H1 (cell line): Measurements from ENCODE around the gene WWC2. TPM values are rescaled to one million over a fixed set of nuclear protein-coding genes. Genes with fewer than 3 reads are reported as not detected.

Experiments
- EGR1 ChIP-seq: IDR thresholded peaks from 2 replicates; pipeline ENCODE4 v1.6.1; 2011; ENCODE audit warnings: low read depth, low read length, borderline replicate concordance
- EZH2 ChIP-seq: fragments of 200-600 bp; sonication (generic); IDR thresholded peaks from 2 replicates; pipeline ENCODE4 v1.7.1; 2012; ENCODE audit warnings: low read depth, mild to moderate bottlenecking, moderate library complexity, low read length, inconsistent platforms; ENCODE audit not compliant: severe bottlenecking
- KDM1A ChIP-seq: fragments of 200-600, 300-600 bp; sonication (generic); IDR thresholded peaks from 2 replicates; pipeline ENCODE4 v1.7.1; 2016; ENCODE audit warnings: mild to moderate bottlenecking, low read length, borderline replicate concordance
- NRF1 ChIP-seq: IDR thresholded peaks from 2 replicates; pipeline ENCODE4 v1.6.1; 2011; ENCODE audit warnings: mild to moderate bottlenecking, low read depth, low read length, improper control_type of control experiment
- TAF7 ChIP-seq: optimal IDR thresholded peaks from 2 replicates; pipeline ENCODE3; 2011; ENCODE audit warnings: low read depth, mild to moderate bottlenecking, inconsistent platforms, low read length, moderate library complexity, borderline replicate concordance
- YY1 ChIP-seq: IDR thresholded peaks from 2 replicates; pipeline ENCODE4 v1.6.1; 2011; ENCODE audit warnings: low read depth, mild to moderate bottlenecking, low read length
- polyA plus RNA-seq, 7 experiments: library from polyadenylated mRNA; depleted of rRNA in 3 of 7; stranded (reverse) in 5 of 7; unstranded in 2 of 7; fragments of >200 nt in 5 of 7; fragments of 200-250 nt in 2 of 7; gene quantifications; 1 replicate in 5 of 7; 2 replicates in 1 of 7; 4 replicates in 1 of 7; pipeline versions ENCODE4 v1.2.1 to v1.2.3, GENCODE V29; 2011 to 2013; ENCODE audit warnings: missing spikeins in 2 of 7, mixed read lengths in 2 of 7
- total RNA-seq: library from RNA; stranded (reverse); fragmentation: NEBNext Ultra II Directional; extraction: Animal tissue kit (Norgen Biotek cat#: 25700); gene quantifications from 2 replicates; pipeline ENCODE4 v1.2.1, GENCODE V29; 2021
- TF ChIP-seq, protein P1 (sequence below): fragments of 300-600 bp; sonication (generic); IDR thresholded peaks from 2 replicates; pipeline ENCODE4 v1.7.1; 2012; ENCODE audit warnings: low read length, moderate library complexity, mild to moderate bottlenecking, inconsistent platforms; ENCODE audit not compliant: insufficient replicate concordance
- TF ChIP-seq, protein P2 (sequence below): IDR thresholded peaks from 2 replicates; pipeline ENCODE4 v1.6.1; 2012; ENCODE audit warnings: low read length, inconsistent platforms

The WWC2 gene
- total and polyA plus RNA-seq, 2 of the 8 experiments (the other 6 are each of a cell fraction or from before 2014, with no cell fraction given), result 17.6 to 135 TPM

DNA sequence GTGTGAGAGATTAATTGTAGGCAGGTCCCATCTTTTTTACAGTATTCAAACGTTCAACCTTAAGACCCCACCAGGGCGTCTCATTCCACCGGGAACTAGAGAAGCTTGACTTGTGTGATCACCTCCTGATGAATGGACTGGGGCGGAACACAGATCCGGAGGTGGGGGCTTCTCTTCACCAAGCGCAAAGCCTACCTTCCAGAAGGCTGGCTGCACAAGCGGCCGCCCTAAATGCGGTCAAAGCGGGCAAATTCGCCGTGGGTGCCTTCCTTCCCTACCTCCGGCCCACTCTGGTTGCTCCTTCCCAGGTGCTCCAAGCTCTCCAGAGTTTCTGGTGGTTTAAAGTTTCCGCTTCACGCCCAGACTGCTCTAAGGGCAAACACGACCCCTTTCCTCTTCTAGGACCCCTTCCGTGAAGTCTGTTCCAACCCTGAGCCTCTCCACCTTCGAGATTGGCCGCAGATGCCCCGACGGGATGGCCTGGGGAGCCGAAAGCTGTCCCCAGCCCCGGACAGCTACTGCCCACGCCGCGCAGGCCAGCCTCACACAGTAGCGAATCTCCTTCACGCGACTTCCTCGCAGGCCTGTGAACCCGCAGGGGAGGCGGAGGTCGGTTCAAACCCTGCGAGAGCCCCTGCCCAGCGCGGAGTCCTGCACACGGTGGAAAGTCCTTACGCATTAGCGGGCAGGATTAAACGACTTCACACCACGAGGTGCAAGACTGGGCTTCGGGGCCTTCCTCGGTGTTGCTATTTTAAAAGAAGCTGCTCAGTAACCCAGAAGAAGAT lies 1.6 kb upstream of the WWC2 start (continued):
- no peak for TF ChIP-seq YY1
- TF ChIP-seq, protein P1, sequence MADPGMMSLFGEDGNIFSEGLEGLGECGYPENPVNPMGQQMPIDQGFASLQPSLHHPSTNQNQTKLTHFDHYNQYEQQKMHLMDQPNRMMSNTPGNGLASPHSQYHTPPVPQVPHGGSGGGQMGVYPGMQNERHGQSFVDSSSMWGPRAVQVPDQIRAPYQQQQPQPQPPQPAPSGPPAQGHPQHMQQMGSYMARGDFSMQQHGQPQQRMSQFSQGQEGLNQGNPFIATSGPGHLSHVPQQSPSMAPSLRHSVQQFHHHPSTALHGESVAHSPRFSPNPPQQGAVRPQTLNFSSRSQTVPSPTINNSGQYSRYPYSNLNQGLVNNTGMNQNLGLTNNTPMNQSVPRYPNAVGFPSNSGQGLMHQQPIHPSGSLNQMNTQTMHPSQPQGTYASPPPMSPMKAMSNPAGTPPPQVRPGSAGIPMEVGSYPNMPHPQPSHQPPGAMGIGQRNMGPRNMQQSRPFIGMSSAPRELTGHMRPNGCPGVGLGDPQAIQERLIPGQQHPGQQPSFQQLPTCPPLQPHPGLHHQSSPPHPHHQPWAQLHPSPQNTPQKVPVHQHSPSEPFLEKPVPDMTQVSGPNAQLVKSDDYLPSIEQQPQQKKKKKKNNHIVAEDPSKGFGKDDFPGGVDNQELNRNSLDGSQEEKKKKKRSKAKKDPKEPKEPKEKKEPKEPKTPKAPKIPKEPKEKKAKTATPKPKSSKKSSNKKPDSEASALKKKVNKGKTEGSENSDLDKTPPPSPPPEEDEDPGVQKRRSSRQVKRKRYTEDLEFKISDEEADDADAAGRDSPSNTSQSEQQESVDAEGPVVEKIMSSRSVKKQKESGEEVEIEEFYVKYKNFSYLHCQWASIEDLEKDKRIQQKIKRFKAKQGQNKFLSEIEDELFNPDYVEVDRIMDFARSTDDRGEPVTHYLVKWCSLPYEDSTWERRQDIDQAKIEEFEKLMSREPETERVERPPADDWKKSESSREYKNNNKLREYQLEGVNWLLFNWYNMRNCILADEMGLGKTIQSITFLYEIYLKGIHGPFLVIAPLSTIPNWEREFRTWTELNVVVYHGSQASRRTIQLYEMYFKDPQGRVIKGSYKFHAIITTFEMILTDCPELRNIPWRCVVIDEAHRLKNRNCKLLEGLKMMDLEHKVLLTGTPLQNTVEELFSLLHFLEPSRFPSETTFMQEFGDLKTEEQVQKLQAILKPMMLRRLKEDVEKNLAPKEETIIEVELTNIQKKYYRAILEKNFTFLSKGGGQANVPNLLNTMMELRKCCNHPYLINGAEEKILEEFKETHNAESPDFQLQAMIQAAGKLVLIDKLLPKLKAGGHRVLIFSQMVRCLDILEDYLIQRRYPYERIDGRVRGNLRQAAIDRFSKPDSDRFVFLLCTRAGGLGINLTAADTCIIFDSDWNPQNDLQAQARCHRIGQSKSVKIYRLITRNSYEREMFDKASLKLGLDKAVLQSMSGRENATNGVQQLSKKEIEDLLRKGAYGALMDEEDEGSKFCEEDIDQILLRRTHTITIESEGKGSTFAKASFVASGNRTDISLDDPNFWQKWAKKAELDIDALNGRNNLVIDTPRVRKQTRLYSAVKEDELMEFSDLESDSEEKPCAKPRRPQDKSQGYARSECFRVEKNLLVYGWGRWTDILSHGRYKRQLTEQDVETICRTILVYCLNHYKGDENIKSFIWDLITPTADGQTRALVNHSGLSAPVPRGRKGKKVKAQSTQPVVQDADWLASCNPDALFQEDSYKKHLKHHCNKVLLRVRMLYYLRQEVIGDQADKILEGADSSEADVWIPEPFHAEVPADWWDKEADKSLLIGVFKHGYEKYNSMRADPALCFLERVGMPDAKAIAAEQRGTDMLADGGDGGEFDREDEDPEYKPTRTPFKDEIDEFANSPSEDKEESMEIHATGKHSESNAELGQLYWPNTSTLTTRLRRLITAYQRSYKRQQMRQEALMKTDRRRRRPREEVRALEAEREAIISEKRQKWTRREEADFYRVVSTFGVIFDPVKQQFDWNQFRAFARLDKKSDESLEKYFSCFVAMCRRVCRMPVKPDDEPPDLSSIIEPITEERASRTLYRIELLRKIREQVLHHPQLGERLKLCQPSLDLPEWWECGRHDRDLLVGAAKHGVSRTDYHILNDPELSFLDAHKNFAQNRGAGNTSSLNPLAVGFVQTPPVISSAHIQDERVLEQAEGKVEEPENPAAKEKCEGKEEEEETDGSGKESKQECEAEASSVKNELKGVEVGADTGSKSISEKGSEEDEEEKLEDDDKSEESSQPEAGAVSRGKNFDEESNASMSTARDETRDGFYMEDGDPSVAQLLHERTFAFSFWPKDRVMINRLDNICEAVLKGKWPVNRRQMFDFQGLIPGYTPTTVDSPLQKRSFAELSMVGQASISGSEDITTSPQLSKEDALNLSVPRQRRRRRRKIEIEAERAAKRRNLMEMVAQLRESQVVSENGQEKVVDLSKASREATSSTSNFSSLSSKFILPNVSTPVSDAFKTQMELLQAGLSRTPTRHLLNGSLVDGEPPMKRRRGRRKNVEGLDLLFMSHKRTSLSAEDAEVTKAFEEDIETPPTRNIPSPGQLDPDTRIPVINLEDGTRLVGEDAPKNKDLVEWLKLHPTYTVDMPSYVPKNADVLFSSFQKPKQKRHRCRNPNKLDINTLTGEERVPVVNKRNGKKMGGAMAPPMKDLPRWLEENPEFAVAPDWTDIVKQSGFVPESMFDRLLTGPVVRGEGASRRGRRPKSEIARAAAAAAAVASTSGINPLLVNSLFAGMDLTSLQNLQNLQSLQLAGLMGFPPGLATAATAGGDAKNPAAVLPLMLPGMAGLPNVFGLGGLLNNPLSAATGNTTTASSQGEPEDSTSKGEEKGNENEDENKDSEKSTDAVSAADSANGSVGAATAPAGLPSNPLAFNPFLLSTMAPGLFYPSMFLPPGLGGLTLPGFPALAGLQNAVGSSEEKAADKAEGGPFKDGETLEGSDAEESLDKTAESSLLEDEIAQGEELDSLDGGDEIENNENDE, result no peak
- TF ChIP-seq EZH2, result no peak
- no peak for TF ChIP-seq KDM1A
- TF ChIP-seq, protein P2, sequence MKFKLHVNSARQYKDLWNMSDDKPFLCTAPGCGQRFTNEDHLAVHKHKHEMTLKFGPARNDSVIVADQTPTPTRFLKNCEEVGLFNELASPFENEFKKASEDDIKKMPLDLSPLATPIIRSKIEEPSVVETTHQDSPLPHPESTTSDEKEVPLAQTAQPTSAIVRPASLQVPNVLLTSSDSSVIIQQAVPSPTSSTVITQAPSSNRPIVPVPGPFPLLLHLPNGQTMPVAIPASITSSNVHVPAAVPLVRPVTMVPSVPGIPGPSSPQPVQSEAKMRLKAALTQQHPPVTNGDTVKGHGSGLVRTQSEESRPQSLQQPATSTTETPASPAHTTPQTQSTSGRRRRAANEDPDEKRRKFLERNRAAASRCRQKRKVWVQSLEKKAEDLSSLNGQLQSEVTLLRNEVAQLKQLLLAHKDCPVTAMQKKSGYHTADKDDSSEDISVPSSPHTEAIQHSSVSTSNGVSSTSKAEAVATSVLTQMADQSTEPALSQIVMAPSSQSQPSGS, result no peak
- no peak for TF ChIP-seq EGR1
- TF ChIP-seq NRF1, result no peak
- TF ChIP-seq TAF7, result no peak
